Activated CD4-positive, alpha-beta T cell treated with anti-CD3 and anti-CD28 coated beads, Interleukin-10, Interleukin-2, amounts not matched to agents 100 ng/mL and 50 ng/mL, durations not matched to agents 16 hours and 8 hours (primary cell): ENCODE data around the gene DCAF15.

ENCODE experiments used
- DNase-seq: peaks from one replicate; pipeline ENCODE4 v3.0.0-alpha.2; 2020

DCAF15 gene

GRCh38 chr19:13930402-13930801 is 21.9 kb upstream of the DCAF15 start:
- no peak for DNase-seq

- DNase-seq = no peak
Observed at GRCh38 chr19:13931391-13932148, 20.7 kb upstream of the DCAF15 start.

GRCh38 chr19:13932149-13932637 is 20.1 kb upstream of the DCAF15 start:
- DNase-seq = no peak

- DNase-seq = no peak
Observed at GRCh38 chr19:13932911-13933393, 19.4 kb upstream of the DCAF15 start.

GRCh38 chr19:13934785-13935109 is 17.6 kb upstream of the DCAF15 start:
- DNase-seq = no peak

- DNase-seq = no peak
Observed at GRCh38 chr19:13935765-13936510, 16.4 kb upstream of the DCAF15 start.

- DNase-seq = no peak
Observed at GRCh38 chr19:13937479-13938300, 14.6 kb upstream of the DCAF15 start.

- no peak for DNase-seq
Observed at GRCh38 chr19:13938301-13939064, 13.8 kb upstream of the DCAF15 start, which contains the start of gene PODNL1. Gene PODNL1, minus strand, starts transcription at chr19:13938417. Its CDS starts 236 bp downstream, at chr19:13938181.

GRCh38 chr19:13942023-13942684 is 10.2 kb upstream of the DCAF15 start:
- DNase-seq = no peak

GRCh38 chr19:13946414-13946813 is 5.9 kb upstream of the DCAF15 start:
- no peak for DNase-seq

- DNase-seq = no peak
Observed at GRCh38 chr19:13951043-13951442, 1.3 kb upstream of the DCAF15 start.

GRCh38 chr19:13951799-13952153 is 533 bp upstream of the DCAF15 start:
- no peak for DNase-seq

- DNase-seq = no peak
Observed at GRCh38 chr19:13952931-13953531, 722 bp downstream of the DCAF15 start.

- DNase-seq = no peak
Observed at GRCh38 chr19:13954185-13954584, 1.9 kb downstream of the DCAF15 start.

- no peak for DNase-seq
Observed at GRCh38 chr19:13955662-13956364, 3.5 kb downstream of the DCAF15 start.

- no peak for DNase-seq
Observed at GRCh38 chr19:13956365-13956744, 4.0 kb downstream of the DCAF15 start.

- no peak for DNase-seq
Observed at GRCh38 chr19:13957051-13957450, 4.7 kb downstream of the DCAF15 start.

GRCh38 chr19:13958043-13958442 is 5.7 kb downstream of the DCAF15 start:
- no peak for DNase-seq

GRCh38 chr19:13959141-13959961 is 7.0 kb downstream of the DCAF15 start:
- DNase-seq = no peak
